H9 (cell line): ENCODE measurements around the gene RASSF3. TPM values are rescaled to one million over a fixed set of nuclear protein-coding genes. Genes with fewer than 3 reads are reported as not detected.

Source experiments
- DNase-seq: peaks from one replicate; pipeline ENCODE4 v3.0.0-alpha.2; 2017
- H2AFZ ChIP-seq: one replicate; pipeline ENCODE4 v1.6.1; 2013; ENCODE audit warnings: mild to moderate bottlenecking, low read length, control low read depth, moderate library complexity
- H2AK5ac ChIP-seq: 2 replicates; pipeline ENCODE4 v1.6.1; 2013; ENCODE audit warnings: low read length, control low read depth, mixed read lengths; ENCODE audit not compliant: insufficient read length
- H2BK120ac ChIP-seq: one replicate; pipeline ENCODE4 v1.6.1; 2013; ENCODE audit warnings: low read depth, mild to moderate bottlenecking, low read length, control low read depth, inconsistent platforms; ENCODE audit not compliant: poor library complexity, severe bottlenecking
- H2BK12ac ChIP-seq: 2 replicates; pipeline ENCODE4 v1.6.1; 2013; ENCODE audit warnings: low read length, control low read depth, mixed read lengths, low read depth; ENCODE audit not compliant: insufficient read length
- H2BK15ac ChIP-seq: 2 replicates; pipeline ENCODE4 v1.6.1; 2013; ENCODE audit warnings: low read depth, low read length, control low read depth
- H2BK20ac ChIP-seq: one replicate; pipeline ENCODE4 v1.6.1; 2013; ENCODE audit warnings: low read depth, mild to moderate bottlenecking, low read length, control low read depth, inconsistent platforms; ENCODE audit not compliant: poor library complexity, severe bottlenecking
- H2BK5ac ChIP-seq: 2 replicates; pipeline ENCODE4 v1.6.1; 2013; ENCODE audit warnings: low read length, control low read depth, mixed read lengths; ENCODE audit not compliant: insufficient read length
- H3K14ac ChIP-seq: 2 replicates; pipeline ENCODE4 v1.6.1; 2013; ENCODE audit warnings: low read length, control low read depth; ENCODE audit not compliant: insufficient read depth
- H3K18ac ChIP-seq: 2 replicates; pipeline ENCODE4 v1.6.1; 2013; ENCODE audit warnings: low read depth, mild to moderate bottlenecking, mixed read lengths, low read length, control low read depth; ENCODE audit not compliant: insufficient read length
- H3K23ac ChIP-seq: 2 replicates; pipeline ENCODE4 v1.6.1; 2013; ENCODE audit warnings: low read length, control low read depth, mixed read lengths, low read depth; ENCODE audit not compliant: insufficient read length
- H3K23me2 ChIP-seq: 2 replicates; pipeline ENCODE4 v1.6.1; 2013; ENCODE audit warnings: low read depth, mild to moderate bottlenecking, mixed read lengths, low read length, control low read depth; ENCODE audit not compliant: insufficient read length, poor library complexity, severe bottlenecking
- H3K27ac ChIP-seq: 2 replicates; pipeline ENCODE4 v1.5.1; 2013; ENCODE audit warnings: low read length, control low read depth, mixed read lengths, low read depth; ENCODE audit not compliant: insufficient read length
- H3K27me3 ChIP-seq: 2 replicates; pipeline ENCODE4 v1.6.1; 2013; ENCODE audit warnings: low read length, control low read depth, inconsistent platforms; ENCODE audit not compliant: insufficient read depth
- H3K4ac ChIP-seq: 2 replicates; pipeline ENCODE4 v1.6.1; 2013; ENCODE audit warnings: low read depth, mild to moderate bottlenecking, control low read depth, inconsistent platforms, low read length, moderate library complexity
- H3K4me1 ChIP-seq: 2 replicates; pipeline ENCODE4 v1.6.1; 2013; ENCODE audit warnings: low read length, control low read depth, inconsistent platforms; ENCODE audit not compliant: insufficient read depth
- H3K4me2 ChIP-seq: 2 replicates; pipeline ENCODE4 v1.6.1; 2013; ENCODE audit warnings: low read length, control low read depth, mixed read lengths; ENCODE audit not compliant: insufficient read length, insufficient read depth
- H3K56ac ChIP-seq: 2 replicates; pipeline ENCODE4 v1.6.1; 2013; ENCODE audit warnings: low read depth, mild to moderate bottlenecking, mixed read lengths, low read length, control low read depth; ENCODE audit not compliant: insufficient read length
- H3K79me1 ChIP-seq: 2 replicates; pipeline ENCODE4 v1.6.1; 2013; ENCODE audit warnings: low read depth, mild to moderate bottlenecking, moderate library complexity, low read length, control low read depth, inconsistent platforms; ENCODE audit not compliant: insufficient read depth, poor library complexity, severe bottlenecking
- H3K79me2 ChIP-seq: 2 replicates; pipeline ENCODE4 v1.6.1; 2013; ENCODE audit warnings: low read length, control low read depth, inconsistent platforms; ENCODE audit not compliant: insufficient read depth
- H3K9ac ChIP-seq: 2 replicates; pipeline ENCODE4 v1.6.1; 2013; ENCODE audit warnings: low read length, control low read depth, mixed read lengths; ENCODE audit not compliant: insufficient read length; ENCODE audit errors: extremely low read depth
- H3K9me3 ChIP-seq: one replicate; pipeline ENCODE4 v1.6.1; 2013; ENCODE audit warnings: low read depth, low read length, inconsistent platforms; ENCODE audit not compliant: control insufficient read depth
- H3T11ph ChIP-seq: one replicate; pipeline ENCODE4 v1.6.1; 2013; ENCODE audit warnings: mild to moderate bottlenecking, low read length, control low read depth, inconsistent platforms
- H4K20me1 ChIP-seq: one replicate; pipeline ENCODE4 v1.6.1; 2013; ENCODE audit not compliant: control insufficient read depth, insufficient read length, insufficient read depth
- H4K5ac ChIP-seq: 2 replicates; pipeline ENCODE4 v1.6.1; 2013; ENCODE audit warnings: low read depth, mild to moderate bottlenecking, mixed read lengths, low read length, control low read depth; ENCODE audit not compliant: insufficient read length
- H4K8ac ChIP-seq: replicated peaks from 2 replicates; pipeline ENCODE4 v1.6.1; 2013; ENCODE audit warnings: low read length, control low read depth, mixed read lengths, low read depth; ENCODE audit not compliant: insufficient read length
- H4K91ac ChIP-seq: 2 replicates; pipeline ENCODE4 v1.6.1; 2013; ENCODE audit warnings: low read depth, mild to moderate bottlenecking, moderate library complexity, mixed read lengths, low read length, control low read depth; ENCODE audit not compliant: insufficient read length
- H3K27ac Mint-ChIP-seq, 3 experiments: 2 replicates in 2 of 3; 3 replicates in 1 of 3; pipeline ENCODE4 v1.8.0; 2020 to 2021; ENCODE audit warnings: mixed read lengths in 3 of 3, mild to moderate bottlenecking in 1 of 3, moderate library complexity in 1 of 3
- H3K27me3 Mint-ChIP-seq: 2 replicates; pipeline ENCODE4 v1.8.0; 2021; ENCODE audit warnings: low read depth, mild to moderate bottlenecking, moderate library complexity, mixed read lengths
- H3K36me3 Mint-ChIP-seq, 3 experiments: 2 replicates in 2 of 3; 3 replicates in 1 of 3; pipeline ENCODE4 v1.8.0; 2020 to 2021; ENCODE audit warnings: low read depth in 3 of 3, mixed read lengths in 3 of 3; ENCODE audit not compliant: insufficient read depth in 1 of 3
- H3K4me1 Mint-ChIP-seq, 2 experiments: 2 replicates each; pipeline ENCODE4 v1.8.0; 2020; ENCODE audit warnings: mixed read lengths in 2 of 2
- H3K4me3 Mint-ChIP-seq, 2 experiments: 2 replicates in 1 of 2; 3 replicates in 1 of 2; pipeline ENCODE4 v1.8.0; 2020 to 2021; ENCODE audit warnings: mild to moderate bottlenecking in 2 of 2, mixed read lengths in 2 of 2, moderate library complexity in 1 of 2
- H3K9me3 Mint-ChIP-seq, 2 experiments: 2 replicates in 1 of 2; 3 replicates in 1 of 2; pipeline ENCODE4 v1.8.0; 2020; ENCODE audit warnings: mild to moderate bottlenecking in 2 of 2, mixed read lengths in 2 of 2, moderate library complexity in 1 of 2
- WGBS: extraction: QIAGEN DNeasy Blood & Tissue Kit; methylation state at CpG from one replicate; pipeline ENCODE4 v1.1.7; 2013; ENCODE audit warnings: missing lambda C conversion rate, low lambda C conversion rate, mixed read lengths; ENCODE audit not compliant: insufficient read length; ENCODE audit errors: extremely low coverage; 5-methylcytosine and 5-hydroxymethylcytosine counted together
- total RNA-seq: library from RNA; stranded (reverse); gene quantifications from 2 replicates; pipeline ENCODE4 v1.2.1, GENCODE V29; 2021
- TF ChIP-seq, protein P1 (sequence below): fragments of 200-600 bp; sonication (generic); conservative IDR thresholded peaks from 3 replicates; pipeline ENCODE4 v1.8.0; 2021; ENCODE audit warnings: antibody characterized with exemption, mild to moderate bottlenecking

Gene RASSF3
- total RNA-seq, 1 experiment from 2014 or later = 45.1 TPM

DNA sequence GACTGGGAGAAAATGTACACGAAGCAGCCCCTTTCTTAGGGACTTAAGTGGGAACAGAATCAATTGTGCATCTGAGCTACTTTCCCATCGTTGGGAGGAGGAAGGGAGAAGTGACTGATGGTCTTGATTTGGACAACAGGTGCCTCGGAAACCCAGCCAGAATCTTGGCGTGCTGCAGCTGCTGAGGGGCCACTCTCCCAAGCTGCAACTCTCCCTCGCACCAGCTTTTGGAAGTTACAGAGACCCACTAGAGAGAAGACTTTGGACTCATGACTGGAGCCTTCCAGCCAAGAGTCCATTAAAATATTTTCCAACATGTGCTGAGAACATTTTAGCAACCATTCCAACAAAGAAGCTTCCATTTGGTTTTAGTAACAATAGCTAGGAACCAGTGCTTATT lies 96.6 kb downstream of the RASSF3 start:
- Histone ChIP-seq H2BK5ac (no peak overlapping the region), H3K9ac (no peak overlapping the region), H3T11ph (no peak overlapping the region), H4K20me1 (no peaks in the 10 kb centered on the region), H4K5ac (no peak overlapping the region), H2BK120ac (no peak overlapping the region), H3K23me2 (no peaks in the 10 kb centered on the region), H4K8ac (no peak overlapping the region), H3K4me2 (no peak overlapping the region), H3K9me3 (no peaks in the 10 kb centered on the region), H3K27me3 (no peaks in the 10 kb centered on the region), H3K56ac (no peak overlapping the region), H3K27ac (no peak overlapping the region), H3K4me1 (no peaks in the 10 kb centered on the region), H2BK12ac (no peak overlapping the region), H3K23ac (no peak overlapping the region), H2BK20ac (no peak overlapping the region), H3K79me1 (no peaks in the 10 kb centered on the region), H3K4ac (no peak overlapping the region), H3K14ac (no peak overlapping the region), H3K79me2 (no peaks in the 10 kb centered on the region), H2AFZ (no peak overlapping the region), H4K91ac (no peak overlapping the region), H2BK15ac (no peak overlapping the region), H3K18ac (no peak overlapping the region), H2AK5ac (no peak overlapping the region)
- no peaks in the 10 kb centered on the region for H3K9me3 Mint-ChIP-seq
- no peaks in the 10 kb centered on the region; a peak in 2 of 7 replicates for H3K36me3 Mint-ChIP-seq
- peak overlapping the region in 1 of 3 experiments; percentile 73; a peak in 2 of 7 replicates for H3K27ac Mint-ChIP-seq
- H3K4me3 Mint-ChIP-seq = no peak overlapping the region
- no peaks in the 10 kb centered on the region for H3K27me3 Mint-ChIP-seq
- no CpG with 5 or more reads among the region's 5 CpGs for WGBS
- DNase-seq = no peak
- TF ChIP-seq, protein P1, sequence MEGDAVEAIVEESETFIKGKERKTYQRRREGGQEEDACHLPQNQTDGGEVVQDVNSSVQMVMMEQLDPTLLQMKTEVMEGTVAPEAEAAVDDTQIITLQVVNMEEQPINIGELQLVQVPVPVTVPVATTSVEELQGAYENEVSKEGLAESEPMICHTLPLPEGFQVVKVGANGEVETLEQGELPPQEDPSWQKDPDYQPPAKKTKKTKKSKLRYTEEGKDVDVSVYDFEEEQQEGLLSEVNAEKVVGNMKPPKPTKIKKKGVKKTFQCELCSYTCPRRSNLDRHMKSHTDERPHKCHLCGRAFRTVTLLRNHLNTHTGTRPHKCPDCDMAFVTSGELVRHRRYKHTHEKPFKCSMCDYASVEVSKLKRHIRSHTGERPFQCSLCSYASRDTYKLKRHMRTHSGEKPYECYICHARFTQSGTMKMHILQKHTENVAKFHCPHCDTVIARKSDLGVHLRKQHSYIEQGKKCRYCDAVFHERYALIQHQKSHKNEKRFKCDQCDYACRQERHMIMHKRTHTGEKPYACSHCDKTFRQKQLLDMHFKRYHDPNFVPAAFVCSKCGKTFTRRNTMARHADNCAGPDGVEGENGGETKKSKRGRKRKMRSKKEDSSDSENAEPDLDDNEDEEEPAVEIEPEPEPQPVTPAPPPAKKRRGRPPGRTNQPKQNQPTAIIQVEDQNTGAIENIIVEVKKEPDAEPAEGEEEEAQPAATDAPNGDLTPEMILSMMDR = no peak
- no peaks in the 10 kb centered on the region for H3K4me1 Mint-ChIP-seq
